DMS53 treated with DMSO at 0.1 percent for 48 hours (cell line): ENCODE data around the gene ZBTB11.
"Not testable (repeated sequence)": the region's sequence is repeated elsewhere in the genome, so short reads cannot be mapped to it uniquely, and the experiment has no call there.

Experiments
- DNase-seq: peaks from one replicate; lab custom pipeline; 2025; ENCODE audit not compliant: unreplicated experiment; lab: John Stamatoyannopoulos, UW

ZBTB11 gene

DNA sequence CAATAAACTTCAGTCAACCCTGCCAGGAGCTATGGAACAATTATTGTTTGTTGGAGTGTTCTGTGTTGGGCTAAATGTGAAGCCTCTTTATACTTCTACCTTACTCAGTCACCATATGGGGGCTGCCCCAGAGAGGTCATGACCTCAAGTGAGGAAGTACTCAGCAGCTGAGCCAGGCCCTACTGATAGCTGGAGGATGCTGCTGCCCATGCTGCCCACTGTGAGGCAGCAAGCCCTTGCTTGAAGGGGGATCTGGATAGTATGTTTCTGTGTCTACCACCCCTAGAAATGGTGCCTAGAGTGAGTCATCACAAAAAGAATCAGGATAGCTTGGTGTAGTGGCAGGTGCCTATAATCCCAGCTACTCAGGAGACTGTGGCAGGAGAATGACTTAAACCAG, 14.0 kb upstream of the ZBTB11 start:
- no peak for DNase-seq

DNA sequence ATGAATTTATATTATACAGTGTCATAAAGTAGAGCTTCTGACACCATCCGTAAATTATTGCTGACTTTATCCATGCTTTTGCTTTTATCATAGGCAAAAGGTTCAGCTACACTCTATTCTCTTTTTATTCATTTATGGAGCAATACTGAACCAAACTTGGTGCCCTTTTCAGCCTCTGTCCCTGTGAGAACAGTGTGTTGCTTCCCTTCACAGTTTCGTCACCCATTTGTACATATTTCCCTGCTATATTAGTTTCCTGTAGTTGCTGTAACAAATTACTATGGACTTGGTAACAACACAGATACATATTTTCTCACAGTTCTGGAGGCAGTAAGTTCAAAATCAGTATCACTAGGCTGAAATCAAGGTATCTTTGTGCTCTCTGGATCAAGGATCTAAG, 12.4 kb upstream of the ZBTB11 start:
- DNase-seq: no peak

GRCh38 chr3:101687142-101687931, 10.4 kb upstream of the ZBTB11 start:
- DNase-seq: no peak

GRCh38 chr3:101685870-101686307, 9.0 kb upstream of the ZBTB11 start:
- no peak for DNase-seq

DNA sequence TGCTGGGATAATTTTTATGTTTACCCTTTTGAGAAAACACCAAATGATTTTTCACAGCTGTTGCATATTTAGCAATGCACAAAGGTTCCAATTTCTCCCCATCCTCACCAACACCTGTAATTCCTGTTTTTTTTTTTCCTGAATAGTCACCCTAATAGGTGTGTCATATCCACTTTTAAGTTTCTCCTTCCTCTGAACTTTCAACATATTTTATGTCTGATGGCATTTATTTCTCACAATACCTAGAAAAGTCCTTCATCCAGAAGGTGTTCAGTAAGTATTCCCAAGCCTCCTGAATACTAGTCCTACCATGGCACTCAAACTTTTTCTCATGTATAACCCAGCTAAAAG, 8.1 kb upstream of the ZBTB11 start:
- no peak for DNase-seq

DNA sequence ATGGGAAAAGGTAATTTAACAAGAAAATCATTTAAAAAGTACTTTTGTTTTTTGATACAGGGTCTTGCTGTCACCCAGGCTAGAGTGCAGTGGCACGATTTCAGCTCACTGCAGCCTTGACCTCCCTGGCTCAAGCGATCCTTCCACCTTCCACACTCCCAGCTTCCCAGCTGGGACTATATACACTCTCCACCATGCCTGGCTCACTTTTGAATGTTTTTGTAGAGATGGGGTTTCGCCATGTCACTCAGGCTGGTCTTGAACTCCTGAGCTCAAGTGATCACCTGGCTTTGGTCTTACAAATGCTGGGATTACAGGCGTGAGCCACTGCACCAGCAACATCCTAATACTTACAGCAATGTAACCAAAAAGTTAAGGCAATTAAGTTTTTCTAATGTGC, 3.5 kb upstream of the ZBTB11 start:
- DNase-seq: no peak

DNA sequence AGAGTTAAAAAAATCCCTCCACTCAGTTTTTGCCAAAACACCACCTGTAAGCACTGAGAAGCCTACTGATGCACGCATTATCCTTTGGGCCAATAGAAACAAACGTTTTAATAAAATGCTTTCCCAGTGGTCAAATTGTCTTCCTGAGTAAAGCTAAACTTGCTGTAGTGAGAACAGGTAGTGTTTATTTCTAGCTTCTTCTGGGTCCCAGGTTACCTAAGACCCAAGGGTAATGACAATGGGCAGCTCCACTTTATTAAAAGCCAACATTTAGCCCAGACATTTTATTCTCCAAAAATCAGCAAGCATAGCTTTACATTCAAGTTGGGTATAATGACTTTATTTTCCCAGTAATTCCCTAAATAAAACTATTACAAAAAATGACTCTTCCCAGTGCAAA, 1.9 kb upstream of the ZBTB11 start:
- not testable (repeated sequence) for DNase-seq

DNA sequence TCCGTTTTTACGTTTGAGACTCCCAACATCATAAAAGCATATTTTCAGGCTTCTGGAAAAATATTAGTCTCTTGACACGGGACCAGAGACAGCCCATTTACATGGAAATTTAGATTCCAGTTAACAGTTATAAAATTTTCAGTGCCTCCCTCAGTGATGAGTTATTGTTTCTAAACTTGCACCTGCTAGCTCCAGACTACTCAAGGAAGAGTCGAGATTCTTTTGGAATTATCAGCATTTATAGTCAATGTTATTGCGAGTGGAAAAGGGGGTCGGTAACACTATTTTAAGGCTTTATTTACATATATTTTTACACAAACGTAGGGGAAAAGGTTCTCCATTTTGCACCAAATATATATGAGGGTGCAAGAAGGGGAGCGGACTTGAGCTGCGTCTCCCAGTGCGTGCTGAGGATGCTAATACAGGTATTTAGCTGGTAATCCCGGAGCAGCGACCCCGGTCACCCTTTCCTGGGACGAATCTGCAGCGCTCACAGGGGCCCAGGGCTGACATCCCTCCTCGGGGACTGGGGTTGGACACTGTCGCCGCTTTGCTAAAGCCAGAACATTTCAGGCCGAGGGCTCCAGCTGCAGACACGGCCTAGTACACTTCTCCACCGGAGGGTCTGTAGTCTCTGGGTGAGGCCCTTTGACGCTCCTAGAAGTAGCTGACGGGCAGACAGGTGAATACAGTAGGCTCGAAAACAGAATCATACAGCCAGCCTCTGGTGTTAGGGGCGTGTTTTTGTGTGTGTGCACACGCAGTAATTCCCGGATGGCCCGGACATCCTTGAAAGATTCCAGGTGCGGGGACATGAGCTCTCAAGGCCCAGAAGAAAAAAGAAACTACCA, 729 bp upstream of the ZBTB11 start:
- no peak for DNase-seq

- DNase-seq: no peak
These were observed 642 bp downstream of the ZBTB11 start for GRCh38 chr3:101676216-101676764.

- DNase-seq: no peak
These were observed 1.2 kb downstream of the ZBTB11 start for GRCh38 chr3:101675709-101676215.

DNA sequence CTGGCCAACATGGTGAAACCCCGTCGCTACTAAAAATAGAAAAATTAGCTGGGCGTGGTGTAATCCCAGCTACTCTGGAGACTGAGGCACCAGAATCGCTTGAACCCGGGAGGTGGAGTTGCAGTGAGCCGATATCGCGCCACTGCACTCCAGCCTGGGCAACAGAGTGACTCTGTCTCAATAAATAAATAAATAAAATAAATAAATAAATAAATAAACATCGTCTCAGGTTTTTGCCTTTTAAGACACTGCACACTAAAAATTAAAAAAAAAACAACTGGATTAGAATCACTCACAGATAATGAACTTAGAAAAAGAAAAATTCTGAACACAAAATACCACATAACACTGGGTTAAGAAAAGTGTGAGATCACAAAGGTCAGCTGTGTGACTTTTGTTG, 2.4 kb downstream of the ZBTB11 start:
- no peak for DNase-seq

DNA sequence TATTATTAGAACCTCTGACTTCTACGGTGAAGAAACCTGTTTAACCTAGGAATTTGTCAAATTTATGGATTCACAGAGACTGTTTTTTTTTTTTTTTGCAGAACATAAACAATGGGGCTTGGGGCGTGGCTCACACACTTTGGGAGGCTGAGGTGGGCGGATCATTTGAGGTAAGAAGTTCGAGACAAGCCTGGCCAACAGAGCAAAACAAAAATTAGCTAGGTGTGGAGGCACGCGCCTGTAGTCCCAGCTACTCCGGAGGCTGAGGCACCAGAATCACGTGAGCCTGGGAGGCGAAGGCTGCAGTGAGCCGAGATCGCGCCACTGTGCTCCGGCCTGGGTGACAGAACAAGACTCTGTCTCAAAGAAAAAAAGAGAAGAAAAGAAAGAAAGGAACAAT, 3.0 kb downstream of the ZBTB11 start:
- no peak for DNase-seq

DNA sequence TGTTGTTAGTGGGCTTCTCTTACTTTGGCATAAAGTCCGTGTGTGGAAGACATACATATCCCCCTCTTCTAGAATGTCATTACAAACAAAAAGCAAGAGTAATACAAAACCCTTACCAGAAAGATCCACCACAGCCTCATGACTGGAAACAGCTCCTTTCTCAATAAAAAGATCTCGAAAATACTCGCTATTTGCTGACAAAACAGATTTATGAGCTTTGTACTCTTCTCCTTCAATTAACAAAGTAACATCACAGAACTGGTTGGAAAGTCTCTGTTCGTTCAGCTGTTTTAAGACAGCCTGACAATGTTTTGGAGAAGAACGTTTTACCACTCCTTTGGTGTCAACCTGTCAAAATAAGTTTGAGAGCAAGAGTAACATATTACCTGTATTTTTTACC, 5.9 kb downstream of the ZBTB11 start:
- DNase-seq: no peak

DNA sequence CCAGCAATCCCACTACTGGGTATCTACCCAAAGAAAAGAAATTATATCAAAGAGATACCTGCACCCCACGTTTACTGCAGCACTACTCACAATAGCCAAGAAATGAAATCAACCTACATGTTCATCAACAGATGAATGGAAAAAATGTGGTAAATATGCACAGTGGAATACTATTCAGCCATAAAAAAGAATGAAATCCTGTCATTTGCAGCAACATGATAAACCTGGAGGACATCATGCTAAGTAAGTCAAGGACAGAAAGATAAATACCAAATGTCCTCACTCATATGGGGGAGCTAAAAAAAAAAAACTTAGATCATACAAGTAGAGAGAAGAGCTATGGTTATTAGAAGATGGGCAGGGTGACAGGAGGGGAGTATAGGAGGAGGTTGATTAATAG, 9.1 kb downstream of the ZBTB11 start:
- no peak for DNase-seq

GRCh38 chr3:101667331-101667730, 9.6 kb downstream of the ZBTB11 start:
- no peak for DNase-seq

GRCh38 chr3:101665851-101666250, 11.1 kb downstream of the ZBTB11 start:
- no peak for DNase-seq

DNA sequence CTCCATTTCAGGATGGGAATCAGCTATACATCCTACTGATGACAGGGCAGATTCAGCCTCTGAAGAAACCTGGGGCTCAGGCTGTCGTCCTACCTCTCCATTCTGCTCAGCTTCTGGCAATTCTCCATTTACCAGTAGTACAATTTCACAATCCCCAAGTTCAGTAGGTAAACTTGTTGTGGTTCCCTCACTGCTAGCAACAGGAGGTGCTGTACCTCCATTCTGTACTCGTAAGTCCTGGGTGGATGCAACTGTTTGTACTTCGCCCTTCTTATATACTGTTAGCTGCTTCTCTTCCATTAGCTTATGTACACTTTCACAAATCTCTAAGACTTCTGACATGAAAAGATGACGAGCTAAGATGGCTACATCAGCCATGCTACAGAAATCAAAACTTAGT, 11.6 kb downstream of the ZBTB11 start:
- no peak for DNase-seq

GRCh38 chr3:101660714-101661113, 16.2 kb downstream of the ZBTB11 start:
- no peak for DNase-seq

DNA sequence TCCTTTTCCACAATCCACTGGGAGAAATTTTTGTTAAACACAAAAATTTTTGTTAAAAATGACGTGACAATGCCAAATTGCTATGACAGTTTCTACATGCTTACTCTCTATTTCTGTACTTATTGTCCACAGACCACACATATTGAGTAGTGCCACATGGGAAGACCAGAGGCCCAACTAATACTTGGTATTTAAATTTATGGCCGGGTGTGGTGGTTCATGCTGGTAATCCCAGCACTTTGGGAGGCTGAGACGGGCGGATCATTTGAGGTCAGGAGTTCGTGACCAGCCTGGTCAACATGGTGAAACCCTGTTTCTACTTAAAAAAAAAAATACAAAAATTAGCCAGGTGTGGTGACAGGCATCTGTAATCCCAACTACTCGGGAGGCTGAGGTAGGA, 20.3 kb downstream of the ZBTB11 start:
- no peak for DNase-seq

GRCh38 chr3:101646726-101647125, 30.2 kb downstream of the ZBTB11 start:
- DNase-seq: no peak

DNA sequence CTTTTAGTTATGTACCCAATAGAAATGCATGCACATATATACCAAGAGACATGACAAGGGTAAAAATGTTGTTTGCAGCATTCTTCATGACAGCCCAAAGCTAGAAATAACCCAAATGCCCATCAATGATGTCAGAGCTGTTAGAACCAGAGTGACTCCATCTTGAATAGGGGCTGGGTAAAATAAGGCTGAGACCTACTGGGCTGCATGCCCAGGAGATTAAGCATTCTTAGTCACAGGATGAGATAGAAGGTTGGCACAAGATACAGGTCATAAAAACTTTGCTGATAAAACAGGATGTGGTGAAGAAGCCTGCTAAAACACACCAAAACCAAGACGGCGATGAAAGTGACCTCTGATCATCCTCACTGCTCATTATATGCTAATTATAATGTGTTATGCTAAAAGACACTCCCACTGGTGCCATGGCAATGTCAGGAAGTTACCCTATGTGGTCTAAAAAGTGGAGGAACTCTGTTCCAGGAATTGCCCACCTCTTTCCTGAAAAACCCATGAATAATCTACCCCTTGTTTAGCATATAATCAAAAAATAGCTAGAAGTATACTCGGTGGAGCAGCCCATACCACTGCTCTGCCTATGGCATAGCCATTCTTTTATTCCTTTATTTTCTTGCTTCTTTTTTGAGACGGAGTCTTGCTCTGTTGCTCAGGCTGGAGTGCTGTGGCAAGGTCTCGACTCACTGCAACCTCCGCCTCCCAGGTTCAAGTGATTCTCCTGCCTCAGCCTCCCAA, 32.9 kb downstream of the ZBTB11 start:
- no peak for DNase-seq
